Endometrium (tissue), 2 donors: Measurements from ENCODE around the gene ITIH6.
A peak's percentile ranks its signal among the peaks of the same experiment; 100 is the strongest.
"Not testable (repeated sequence)": the region's sequence is repeated elsewhere in the genome, so short reads cannot be mapped to it uniquely, and the experiment has no call there.

Source experiments
- FAIRE-seq: peaks from 2 replicates; lab custom pipeline; 2012; peaks lifted over from hg19 to GRCh38; lab: Jason Lieb, UNC
- donor health status: control.
- donor health status: control.

Gene ITIH6

GRCh38 chrX:54799046-54799445 lies 991 bp upstream of the ITIH6 start:
- no peak for FAIRE-seq

GRCh38 chrX:54794795-54795194 lies 3.3 kb downstream of the ITIH6 start:
- FAIRE-seq, result no peak

GRCh38 chrX:54794028-54794427 lies 4.0 kb downstream of the ITIH6 start:
- no peak for FAIRE-seq

GRCh38 chrX:54789405-54789804 lies 8.7 kb downstream of the ITIH6 start:
- not testable (repeated sequence) for FAIRE-seq

- FAIRE-seq, result no peak
Observed at GRCh38 chrX:54788446-54788845, 9.6 kb downstream of the ITIH6 start.

- FAIRE-seq, result no peak
Observed at GRCh38 chrX:54786967-54787366, 11.1 kb downstream of the ITIH6 start.

GRCh38 chrX:54785901-54786300 lies 12.2 kb downstream of the ITIH6 start:
- no peak for FAIRE-seq

- FAIRE-seq, result no peak
Observed at GRCh38 chrX:54776987-54777672, 20.9 kb downstream of the ITIH6 start.

- FAIRE-seq, result no peak
Observed at GRCh38 chrX:54776061-54776460, 22.0 kb downstream of the ITIH6 start.

GRCh38 chrX:54774391-54775094 lies 23.5 kb downstream of the ITIH6 start:
- FAIRE-seq, result peak; percentile 93

GRCh38 chrX:54758114-54759055 lies 39.7 kb downstream of the ITIH6 start:
- FAIRE-seq, result no peak

- FAIRE-seq, result no peak
Observed at GRCh38 chrX:54754854-54755253, 43.2 kb downstream of the ITIH6 start.

GRCh38 chrX:54748626-54749025 lies 49.4 kb downstream of the ITIH6 start:
- FAIRE-seq, result no peak

GRCh38 chrX:54747733-54748393 lies 50.2 kb downstream of the ITIH6 start:
- no peak for FAIRE-seq

- FAIRE-seq, result no peak
Observed at GRCh38 chrX:54746928-54747327, 51.1 kb downstream of the ITIH6 start.

- no peak for FAIRE-seq
Observed at GRCh38 chrX:54745676-54746075, 52.4 kb downstream of the ITIH6 start.

- not testable (repeated sequence) for FAIRE-seq
Observed at GRCh38 chrX:54738567-54738966, 59.5 kb downstream of the ITIH6 start.

- FAIRE-seq, result not testable (repeated sequence)
Observed at GRCh38 chrX:54736298-54736942, 61.6 kb downstream of the ITIH6 start.

- no peak for FAIRE-seq
Observed at GRCh38 chrX:54721424-54721823, 76.6 kb downstream of the ITIH6 start.

GRCh38 chrX:54715621-54716020 lies 82.4 kb downstream of the ITIH6 start:
- FAIRE-seq, result no peak

GRCh38 chrX:54714424-54714823 lies 83.6 kb downstream of the ITIH6 start:
- no peak for FAIRE-seq

- no peak for FAIRE-seq
Observed at GRCh38 chrX:54711735-54712134, 86.3 kb downstream of the ITIH6 start.
